HG02759 (cell line): ENCODE data around the gene E2F3.
A peak's percentile ranks its signal among the peaks of the same experiment; 100 is the strongest.

ENCODE experiments used
- ATAC-seq: cut with Tn5 transposase; IDR thresholded peaks from one replicate; pipeline ENCODE4 v1.9.1; 2021; ENCODE audit warnings: mild to moderate bottlenecking, moderate library complexity; ENCODE audit not compliant: unreplicated experiment

The E2F3 gene

DNA sequence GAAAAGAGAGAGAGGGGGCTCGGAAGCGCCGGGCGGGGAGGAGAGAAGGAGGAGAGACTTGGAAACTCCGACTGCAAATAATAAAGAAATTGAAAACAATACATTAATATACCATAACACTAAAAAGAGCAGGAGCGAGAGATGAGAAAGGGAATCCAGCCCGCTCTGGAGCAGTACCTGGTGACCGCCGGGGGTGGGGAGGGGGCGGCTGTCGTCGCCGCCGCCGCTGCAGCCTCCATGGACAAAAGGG lies 338 bp downstream of the E2F3 start:
- no peak for ATAC-seq

DNA sequence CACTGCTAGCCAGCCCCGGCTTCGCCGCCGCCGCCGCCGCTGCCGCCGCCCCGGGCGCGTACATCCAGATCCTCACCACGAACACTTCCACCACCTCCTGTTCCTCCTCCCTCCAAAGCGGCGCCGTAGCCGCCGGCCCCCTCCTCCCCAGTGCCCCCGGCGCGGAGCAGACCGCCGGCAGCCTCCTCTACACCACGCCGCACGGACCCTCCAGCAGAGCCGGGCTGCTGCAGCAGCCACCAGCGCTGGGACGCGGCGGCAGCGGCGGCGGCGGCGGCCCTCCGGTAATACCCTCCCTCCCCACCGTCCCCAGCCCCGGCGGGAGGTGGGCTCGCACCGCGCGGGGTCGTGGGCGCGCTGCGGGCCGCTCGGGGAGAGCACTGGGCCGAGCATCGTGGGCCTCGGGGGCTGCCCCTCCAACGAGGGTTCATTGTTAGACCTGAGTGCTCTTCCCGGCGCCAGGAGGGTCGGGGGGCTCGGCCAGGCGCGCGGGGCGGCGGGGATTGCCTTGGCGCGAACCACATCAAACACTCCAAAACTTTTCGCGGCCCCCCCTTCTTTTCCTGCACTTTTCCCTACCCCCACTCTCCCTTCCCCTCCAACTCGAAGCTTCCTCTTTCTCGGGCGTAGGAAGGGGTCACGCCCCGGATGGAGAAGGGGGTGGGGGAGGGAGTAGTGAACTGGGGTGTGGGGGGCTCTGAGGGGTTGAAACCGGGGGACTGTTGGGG lies 827 bp downstream of the E2F3 start:
- no peak for ATAC-seq

DNA sequence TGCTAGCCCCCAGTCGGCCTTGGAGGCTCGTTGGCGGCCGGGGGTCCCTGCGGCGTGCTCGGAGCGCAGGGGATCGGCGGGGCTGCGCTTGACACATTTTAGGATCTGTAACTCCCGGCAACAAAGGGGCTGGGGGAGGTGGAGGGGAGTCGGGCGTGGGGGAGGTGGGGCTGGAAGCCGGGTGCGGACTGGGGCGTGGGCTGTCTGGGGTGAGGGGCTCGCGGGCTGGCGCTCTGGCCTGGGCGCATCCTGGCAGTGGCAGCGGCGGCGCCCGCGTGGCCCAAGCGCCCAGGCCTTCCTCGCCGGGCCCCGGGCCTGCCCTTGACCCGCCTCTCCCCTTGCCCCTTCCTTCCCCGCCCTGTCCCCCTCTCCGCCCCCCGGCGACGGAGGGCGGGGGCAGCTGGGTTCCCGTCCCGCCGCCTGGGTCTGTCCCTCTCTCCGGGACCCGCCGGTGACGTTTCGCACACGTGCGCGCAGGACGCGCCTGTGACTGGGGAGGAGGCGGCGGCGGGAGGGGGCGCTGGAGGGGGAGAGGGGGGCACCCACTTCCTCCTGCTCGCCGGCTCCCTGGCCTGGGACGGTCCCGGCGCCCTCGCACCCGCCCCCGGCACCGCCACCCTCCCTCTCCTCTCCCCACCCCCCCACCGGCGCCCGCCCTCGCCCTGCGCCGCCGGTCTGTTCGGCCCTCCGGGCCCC lies 1.5 kb downstream of the E2F3 start:
- ATAC-seq, result peak; percentile 57

DNA sequence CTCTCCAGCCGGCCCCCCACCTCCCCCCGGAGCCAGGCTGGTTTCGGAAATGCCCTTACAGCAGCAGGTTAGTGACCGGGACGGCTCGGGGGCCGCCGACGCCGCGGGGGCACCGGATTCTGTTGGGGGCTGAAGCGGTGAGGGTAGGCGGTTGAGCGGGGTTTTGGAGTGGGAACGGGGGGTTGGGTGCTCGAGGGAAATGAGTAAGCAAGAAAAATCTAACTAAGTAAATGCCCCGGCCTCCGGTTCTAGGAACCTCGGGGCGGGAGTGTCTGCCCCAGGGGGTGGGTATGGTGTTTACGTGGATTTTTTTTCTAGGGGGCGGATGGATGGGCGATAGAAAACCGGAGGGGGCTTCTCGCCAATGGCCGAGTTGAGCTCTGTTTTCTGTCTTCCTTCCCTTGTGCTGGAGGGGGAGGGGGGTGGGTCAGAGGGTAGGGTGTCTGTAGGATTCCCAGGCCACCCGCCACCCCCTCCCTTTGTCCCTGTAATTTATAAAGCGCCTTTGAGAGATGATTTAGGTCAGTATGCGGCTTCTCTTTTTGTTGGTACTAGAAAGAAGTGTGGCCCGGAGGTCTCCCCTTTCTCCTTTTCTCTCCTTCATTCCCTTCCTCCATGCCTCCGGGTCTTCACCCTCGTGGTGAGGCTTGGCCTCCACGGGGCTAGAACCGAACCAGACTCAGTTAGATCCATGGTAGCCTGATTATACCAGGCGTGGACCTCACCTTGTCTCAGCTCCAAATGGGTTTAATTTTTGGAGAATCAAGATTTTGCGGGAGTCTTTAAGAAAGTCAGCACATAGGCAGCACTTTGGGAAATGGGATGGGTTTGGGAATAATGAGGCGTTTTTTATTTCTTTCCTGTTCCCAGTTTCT lies 2.3 kb downstream of the E2F3 start:
- no peak for ATAC-seq

DNA sequence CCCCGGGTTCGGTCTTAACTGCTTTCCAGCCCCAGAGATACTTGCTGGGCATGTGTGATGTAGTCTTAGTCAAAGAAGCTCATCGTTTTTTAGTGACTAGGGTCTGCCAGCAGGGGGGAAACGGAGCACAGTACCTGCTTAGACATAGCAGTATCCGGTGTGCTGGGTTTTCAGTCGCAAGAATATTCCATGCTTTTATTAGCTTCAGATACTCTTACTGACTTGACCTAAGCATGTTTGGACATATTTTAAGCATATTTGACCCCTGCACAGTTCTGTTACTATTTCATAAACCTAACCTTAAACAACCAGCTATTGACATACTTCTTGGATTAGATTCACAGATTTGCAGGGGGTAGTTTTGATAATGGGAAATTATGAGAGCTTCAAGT lies 3.0 kb downstream of the E2F3 start:
- ATAC-seq, result peak; percentile 20

DNA sequence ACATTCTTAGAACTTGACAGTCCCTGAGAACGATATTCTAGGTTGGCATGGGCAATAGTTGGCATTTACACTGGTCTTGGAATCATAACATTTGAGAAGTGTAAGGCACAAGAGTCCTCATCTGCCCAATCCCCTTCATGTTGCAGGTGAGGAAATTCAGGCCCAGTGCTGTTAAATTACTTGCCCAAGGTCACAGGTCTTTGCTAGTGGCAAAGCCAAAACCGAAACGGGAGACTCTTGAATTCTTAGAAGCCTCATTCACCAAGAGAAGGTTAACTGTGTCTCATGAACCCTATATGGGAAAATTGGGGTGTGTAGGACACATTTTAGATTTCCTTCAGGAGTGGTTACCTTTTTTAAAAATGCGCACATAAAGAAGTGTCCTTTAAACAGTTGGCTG lies 7.2 kb downstream of the E2F3 start:
- ATAC-seq, result no peak

DNA sequence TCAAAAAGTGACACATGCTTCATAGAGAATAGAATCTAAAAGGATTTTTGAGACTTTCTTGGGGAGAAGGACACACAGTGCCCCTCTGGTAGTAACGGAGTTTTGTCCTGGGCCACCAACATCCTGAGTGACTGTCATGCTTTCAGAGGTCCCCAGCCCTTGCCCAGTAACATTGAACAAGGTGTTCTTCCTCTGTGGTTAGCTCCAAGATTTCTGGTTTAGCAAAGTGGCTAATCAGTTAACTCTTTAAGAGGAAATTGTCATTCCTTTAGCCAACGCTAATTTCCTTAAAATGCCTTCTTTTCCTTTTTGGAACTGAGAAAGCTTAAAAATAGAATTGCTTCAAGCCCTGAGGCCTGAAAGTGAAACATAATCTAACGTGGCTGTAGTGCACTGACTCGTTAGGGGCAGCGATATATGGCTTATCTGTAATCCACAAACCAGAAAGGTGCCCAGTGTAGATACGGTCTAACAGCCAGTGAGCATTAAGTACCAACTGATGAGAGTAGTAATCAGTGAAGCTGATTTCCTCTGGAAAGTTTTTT lies 7.8 kb downstream of the E2F3 start:
- ATAC-seq, result peak; percentile 94

DNA sequence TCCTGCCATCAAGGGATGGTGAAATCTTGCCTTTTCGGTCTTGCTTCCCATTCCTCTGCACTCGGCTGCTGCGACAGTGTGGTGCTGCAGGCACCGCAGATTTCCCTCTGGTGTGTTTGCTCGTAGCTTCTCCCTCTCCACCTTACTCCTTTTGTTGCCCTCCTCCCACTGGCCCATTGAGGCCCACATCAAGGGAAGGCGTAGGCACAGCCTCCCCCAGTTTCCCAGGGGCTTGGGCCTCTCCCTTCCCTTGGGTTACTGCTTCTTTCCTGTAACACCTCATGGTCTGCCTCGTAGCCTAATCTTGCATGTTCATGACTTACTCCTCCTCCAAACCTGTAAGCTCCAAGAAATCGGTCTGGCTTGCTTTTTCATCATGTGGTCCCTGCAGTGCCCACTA lies 9.9 kb downstream of the E2F3 start:
- no peak for ATAC-seq

DNA sequence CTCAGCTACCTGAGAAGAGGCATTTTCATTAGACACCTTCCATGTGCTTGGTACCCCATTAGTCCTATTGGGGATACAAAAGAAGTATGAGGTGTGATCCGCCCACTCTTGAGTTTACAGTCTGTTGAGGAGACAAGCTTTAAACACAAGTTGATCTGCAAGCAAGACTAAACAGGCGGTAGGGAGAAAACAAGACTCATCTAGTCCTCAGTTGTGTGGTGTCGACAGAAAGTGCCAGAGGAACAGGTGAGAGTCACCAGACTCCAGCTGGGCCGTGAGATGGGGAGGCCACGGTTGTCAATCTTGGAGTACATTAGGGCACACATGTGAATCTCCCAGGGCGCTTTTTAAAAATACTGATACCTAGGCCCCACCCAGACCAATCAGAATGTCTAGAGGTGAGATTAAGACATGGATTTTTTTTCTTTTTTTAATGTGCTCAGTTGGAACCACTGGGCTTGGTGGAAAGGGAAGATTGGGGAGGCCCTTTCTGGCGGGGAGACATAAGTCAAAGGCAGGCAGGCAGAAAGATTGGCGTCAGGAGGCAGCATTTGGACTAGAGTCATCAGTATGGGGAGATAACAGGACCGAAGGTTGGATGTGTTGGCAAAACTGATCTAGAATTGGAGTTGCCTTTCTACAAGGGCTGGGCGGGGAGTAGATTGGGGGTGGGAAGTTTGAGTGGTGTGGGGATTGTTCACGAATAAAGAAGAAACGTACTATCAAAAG lies 10.4 kb downstream of the E2F3 start:
- ATAC-seq, result no peak

DNA sequence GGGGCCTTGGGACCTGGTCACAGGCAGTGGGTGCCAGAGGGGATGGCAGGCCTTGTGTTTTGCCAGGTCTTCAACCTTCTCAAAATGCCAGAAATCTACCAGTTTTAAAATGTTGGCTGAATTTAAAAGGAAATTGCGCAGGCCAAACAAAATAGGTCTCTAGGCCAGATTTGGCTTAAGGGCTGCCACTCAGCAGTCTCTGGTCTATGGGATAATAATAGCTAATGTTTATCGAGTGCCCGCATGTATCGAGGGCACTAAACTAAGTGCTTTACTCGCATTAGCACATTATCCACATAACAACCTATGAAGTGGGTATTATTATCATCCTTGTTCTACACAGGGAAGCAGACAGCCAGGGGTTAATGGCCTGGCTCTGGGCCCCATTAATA lies 11.0 kb downstream of the E2F3 start:
- no peak for ATAC-seq

DNA sequence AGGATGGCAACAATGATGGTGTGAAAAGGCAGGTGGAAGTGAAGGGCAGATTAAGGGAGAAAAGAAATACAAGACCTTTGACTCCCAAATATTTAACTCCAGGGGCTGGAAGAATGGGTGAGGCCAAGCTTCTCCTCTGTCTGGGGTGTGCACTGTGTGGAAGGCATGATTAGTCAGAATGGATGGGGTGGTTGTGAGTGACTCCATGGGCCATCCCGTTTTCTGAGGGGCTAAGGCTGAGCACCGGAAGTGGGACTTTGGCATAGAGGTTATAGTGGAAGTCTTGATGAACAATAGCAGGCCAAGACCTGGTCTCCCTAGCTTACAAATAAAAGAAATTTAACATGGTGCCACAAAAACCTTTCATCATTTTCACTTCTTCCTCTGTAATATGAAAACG lies 12.1 kb downstream of the E2F3 start:
- no peak for ATAC-seq

DNA sequence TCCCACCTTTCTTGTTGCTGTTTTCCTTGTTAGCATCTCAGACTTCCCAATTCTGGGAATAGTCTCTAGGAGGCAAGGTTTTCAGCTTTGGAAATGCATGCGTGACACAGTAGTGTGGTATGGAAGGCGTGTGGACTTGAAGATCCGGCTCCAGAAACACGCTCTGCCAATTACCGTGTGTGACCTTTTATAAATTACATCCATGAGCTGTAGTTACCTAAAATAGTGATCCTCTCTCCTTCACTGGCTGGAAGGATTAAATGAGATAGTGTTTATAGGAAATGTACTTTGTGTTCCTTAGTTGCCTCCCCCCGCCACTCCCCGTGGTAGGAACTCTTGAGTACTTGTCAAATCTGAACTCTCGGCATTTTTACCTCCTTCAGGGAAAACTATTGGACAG lies 13.0 kb downstream of the E2F3 start:
- no peak for ATAC-seq

DNA sequence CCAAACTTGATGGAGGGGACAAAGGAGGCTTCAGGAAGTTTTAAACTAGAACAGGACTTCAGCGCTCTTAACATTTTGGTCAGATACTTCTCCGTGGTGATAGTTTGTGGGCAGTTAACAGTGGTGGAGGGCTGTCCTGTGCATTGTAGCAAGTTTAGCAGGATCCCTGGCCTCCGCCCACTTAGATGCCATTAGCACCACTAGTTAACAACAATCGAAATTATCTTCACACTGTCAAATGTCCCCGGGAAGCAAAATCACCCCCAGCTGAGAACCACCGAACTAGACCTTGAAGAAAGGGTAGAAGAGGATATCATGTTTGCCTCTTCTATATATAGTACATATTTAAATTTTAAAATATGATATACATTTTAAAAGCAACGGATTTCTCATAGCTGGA lies 13.6 kb downstream of the E2F3 start:
- ATAC-seq, result no peak

DNA sequence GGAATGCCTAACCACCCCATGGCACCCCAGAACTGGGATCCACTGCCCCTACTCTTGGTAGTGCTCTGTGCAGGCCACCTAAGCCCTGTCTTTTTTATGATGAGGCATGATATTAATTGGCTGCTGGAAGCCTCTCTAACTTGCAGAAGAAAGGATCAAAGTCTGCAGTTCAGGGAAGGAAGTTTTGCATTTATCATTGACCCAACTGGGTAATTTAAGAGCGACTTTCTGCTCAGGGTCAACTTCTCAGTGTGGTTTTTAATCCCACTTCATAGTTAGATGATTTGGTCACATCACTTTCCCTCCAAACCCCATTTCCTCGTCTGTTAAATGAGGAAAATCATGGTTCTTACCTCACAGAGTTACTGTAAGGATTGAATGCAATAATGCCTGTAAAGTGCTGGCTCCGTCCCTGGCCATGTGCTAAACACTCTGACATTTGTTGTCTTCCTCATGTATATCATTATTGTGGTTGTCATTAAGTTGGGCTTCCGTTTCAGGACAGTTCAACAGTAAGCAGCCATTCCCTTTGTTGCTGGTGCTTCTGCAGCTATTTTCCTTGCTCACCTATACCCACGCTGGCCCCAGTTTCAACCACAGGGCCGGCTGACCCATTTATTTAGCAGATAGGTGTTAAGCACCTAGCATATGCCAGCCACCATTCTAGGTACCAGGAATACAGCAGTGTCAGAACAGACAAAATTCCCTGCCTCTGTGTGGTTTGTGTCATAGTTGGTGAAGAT lies 14.2 kb downstream of the E2F3 start:
- ATAC-seq, result peak; percentile 35

DNA sequence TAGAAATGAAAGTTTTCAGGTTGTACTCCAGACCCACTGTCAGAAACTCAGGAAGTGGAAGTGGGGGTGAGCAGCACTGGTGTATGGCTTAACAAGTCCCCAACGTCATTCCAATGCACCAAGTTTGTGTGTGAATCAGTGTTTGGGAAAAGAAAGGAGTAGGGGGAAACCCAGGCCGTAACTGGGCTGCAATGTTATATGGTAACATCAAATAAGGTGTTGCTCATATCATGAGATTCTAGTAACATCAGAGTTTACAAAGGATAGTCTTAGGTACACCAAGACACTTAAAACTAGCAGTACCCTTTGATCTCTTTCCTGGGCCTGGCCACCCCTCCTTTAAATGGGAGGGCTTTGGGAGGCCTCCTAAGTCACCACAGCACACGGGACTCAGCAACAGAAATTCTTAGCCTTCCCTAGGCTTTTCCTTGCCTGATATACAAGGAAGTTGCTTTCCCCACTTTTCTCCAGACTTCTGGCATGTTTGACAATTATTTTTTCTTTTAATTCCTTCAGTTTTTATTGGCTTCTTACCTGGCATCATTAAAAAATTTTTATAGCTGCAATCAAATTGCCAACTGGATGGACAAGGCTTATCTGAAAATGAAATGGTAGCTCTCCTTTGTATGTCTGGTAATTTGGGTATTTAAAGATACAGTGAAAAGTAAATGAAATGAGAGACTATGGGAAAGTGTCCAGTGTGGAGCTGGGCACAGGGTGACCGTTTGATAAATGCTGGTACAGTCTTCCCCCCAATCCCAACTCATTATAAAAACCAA lies 15.1 kb downstream of the E2F3 start:
- ATAC-seq, result peak; percentile 20

DNA sequence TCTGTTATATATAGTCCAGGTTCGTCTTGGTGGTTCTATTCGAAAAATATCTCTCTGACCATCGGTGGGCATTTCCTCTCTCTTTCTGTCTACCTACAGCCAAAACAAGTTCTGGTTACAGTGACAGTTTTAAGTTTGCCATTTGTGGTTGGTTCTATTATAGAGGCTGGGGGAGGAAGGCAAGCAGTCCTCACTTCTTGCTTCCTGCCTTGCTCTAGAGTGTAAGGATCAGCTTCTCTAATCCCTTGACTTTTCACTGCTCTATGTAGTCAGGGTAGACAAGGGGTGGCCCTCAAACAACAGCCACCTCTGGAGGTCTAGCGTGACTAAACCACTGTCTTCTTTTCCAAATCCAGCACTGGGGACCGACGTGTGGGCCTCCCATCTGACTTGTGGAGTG lies 16.1 kb downstream of the E2F3 start:
- ATAC-seq, result peak; percentile 68

DNA sequence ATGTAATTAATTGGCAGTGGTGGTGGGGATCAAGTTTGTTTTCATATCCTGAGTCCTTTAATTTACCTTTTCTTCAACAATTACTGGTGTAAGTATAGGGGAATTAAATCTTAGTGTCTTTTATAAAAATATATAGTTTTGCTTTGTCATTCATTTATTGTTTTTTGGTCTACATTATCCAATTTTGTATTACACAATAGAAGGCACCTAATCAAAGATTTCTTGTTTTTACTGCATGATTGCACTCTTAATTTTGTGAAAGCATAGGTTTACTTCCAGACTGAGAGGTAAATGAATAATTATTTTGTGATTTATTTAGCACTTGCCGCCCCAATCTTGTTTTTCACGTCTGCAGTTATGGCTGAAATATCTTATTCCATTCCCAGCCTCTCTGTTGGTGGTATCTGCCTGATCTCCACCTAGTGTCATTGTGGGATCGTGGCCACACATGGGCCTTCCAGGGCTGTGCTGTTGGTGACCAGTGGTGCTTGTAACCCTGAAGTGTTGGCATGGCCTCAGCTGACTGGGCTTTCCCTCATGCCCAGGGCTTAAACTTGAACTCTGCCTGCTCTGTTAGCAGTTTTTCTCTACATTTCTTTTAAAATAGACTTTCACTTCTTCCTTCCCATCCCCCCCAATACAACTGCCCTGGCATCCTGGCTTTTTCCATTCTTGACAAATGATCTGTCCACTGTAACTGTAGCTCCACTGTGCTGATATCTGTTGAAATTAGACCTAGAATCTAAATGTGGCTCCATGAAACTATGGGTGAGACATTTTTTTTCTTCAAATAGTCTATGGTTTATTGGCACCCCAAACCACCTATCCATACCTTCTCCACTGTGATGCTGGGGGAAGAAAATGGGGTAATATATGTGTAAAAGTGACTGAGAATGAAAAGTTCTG lies 24.8 kb downstream of the E2F3 start:
- ATAC-seq, result no peak

DNA sequence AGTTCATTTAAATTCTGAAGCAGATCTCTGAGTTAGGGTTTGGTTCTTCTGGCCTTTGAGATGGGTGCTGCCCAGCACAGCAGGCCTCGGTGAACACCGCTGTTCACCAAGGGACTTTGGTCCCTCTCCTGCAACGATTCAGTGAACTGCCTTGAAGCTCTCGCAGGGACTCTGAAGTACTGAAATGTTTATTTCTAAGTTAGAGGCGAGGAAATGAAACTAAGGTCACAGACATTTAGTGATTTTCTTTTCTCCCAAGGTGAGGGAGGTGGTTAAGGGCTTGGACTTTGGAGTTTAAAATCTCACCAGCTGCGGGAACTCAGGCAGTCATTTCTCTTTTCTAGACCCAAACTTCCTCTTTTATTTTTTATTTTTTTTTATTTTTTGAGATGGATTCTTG lies 26.2 kb downstream of the E2F3 start:
- ATAC-seq, result peak; percentile 90

DNA sequence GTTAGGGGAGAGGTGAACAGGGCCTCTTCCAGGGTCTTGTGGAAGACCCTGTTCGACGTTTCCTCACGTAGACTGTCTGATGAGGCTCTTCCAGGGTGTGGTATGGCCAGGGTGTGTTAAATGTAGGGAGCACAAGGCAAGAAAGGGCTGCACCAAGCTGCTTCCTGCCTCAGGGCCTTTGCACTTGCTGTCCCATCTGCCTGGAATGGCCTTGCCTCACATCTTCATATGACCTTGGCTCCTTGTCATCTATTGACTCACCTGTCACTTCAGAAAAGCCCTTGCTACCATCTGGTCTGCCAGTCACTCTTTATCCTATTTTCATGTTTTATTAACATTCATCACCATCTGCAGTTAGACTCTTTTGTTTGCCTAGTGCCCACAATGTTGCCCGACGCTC lies 31.0 kb downstream of the E2F3 start:
- ATAC-seq, result no peak
